ENCODE data around the gene NWD2. TPM values are rescaled to one million over a fixed set of nuclear protein-coding genes. Genes with fewer than 3 reads are reported as not detected.

Gene NWD2
- total and polyA plus RNA-seq, 4 donors = 0.17 TPM; not detected in 3

GRCh38 chr4:37223732-37224131 lies 20.8 kb upstream of the NWD2 start:
- no peaks in the 10 kb centered on the region for H3K4me1 ChIP-seq (ENCODE audit: control insufficient read depth in 5 of 5, insufficient read depth in 5 of 5, low read length in 5 of 5)
- no peak for ATAC-seq (ENCODE audit: insufficient read depth, low FRiP score)
- H3K27ac ChIP-seq (ENCODE audit: low read depth in 1 of 2, low read length in 1 of 2) = no peak overlapping the region
- no peak for TF ChIP-seq CTCF (IDR thresholded peaks at IDR 0.05; ENCODE audit: control extremely low read depth, extremely low read depth)
- H3K27me3 ChIP-seq (ENCODE audit: control insufficient read depth in 3 of 3, insufficient read depth in 3 of 3, low read length in 2 of 3) = peaks cover 0 to 29% (median 14%) of the 10 kb centered on the region in 3 donors
- no peak overlapping the region for H3K4me3 ChIP-seq
- no peaks in the 10 kb centered on the region for H3K36me3 ChIP-seq (ENCODE audit: control insufficient read depth in 4 of 4, insufficient read depth in 4 of 4, low read length in 4 of 4)
- no peak overlapping the region for H3K9ac ChIP-seq (ENCODE audit: insufficient read depth in 1 of 2, low read length in 2 of 2)
- DNase-seq = no peak
- no peaks in the 10 kb centered on the region for H3K9me3 ChIP-seq (ENCODE audit: control insufficient read depth in 4 of 4, insufficient read depth in 3 of 4, low read length in 3 of 4)
- WGBS, 2 donors = 77 to 91% methylated on average over 1 of the region's 1 CpG

DNA sequence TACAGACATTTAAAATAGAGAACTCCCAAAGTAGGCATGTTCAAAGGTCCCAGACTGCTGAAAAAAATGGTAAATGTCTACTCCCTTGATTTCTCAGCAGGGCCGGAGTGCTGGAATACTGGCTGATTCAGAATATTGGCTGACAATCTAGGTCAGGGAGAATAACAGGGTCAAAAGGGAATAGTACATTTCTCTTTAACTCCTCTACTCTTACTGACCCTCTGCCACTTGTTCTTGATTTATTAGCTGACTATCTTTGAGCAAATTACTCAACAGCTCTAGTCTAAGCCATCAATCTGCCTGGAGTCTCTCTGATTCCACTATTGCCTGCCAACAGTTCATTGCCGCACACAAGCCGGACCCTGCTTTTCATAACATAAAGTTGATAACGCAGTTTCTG lies 19.7 kb upstream of the NWD2 start:
- H3K27ac ChIP-seq (ENCODE audit: low read depth in 1 of 2, low read length in 1 of 2) = no peak overlapping the region
- H3K4me1 ChIP-seq (ENCODE audit: control insufficient read depth in 5 of 5, insufficient read depth in 5 of 5, low read length in 5 of 5) = no peaks in the 10 kb centered on the region
- DNase-seq (peak in 2 of 3 donors; percentile 68 to 82), ATAC-seq (ENCODE audit: insufficient read depth, low FRiP score) (peak; percentile 53)
- no peak overlapping the region for H3K9ac ChIP-seq (ENCODE audit: insufficient read depth in 1 of 2, low read length in 2 of 2)
- WGBS, 2 donors = 62 to 83% methylated on average over 4 of the region's 4 CpGs
- H3K4me3 ChIP-seq = no peak overlapping the region
- no peaks in the 10 kb centered on the region for H3K9me3 ChIP-seq (ENCODE audit: control insufficient read depth in 4 of 4, insufficient read depth in 3 of 4, low read length in 3 of 4)
- peaks cover 0 to 26% (median 9%) of the 10 kb centered on the region in 3 donors for H3K27me3 ChIP-seq (ENCODE audit: control insufficient read depth in 3 of 3, insufficient read depth in 3 of 3, low read length in 2 of 3)
- TF ChIP-seq CTCF (IDR thresholded peaks at IDR 0.05; ENCODE audit: control extremely low read depth, extremely low read depth) = no peak
- H3K36me3 ChIP-seq (ENCODE audit: control insufficient read depth in 4 of 4, insufficient read depth in 4 of 4, low read length in 4 of 4) = no peaks in the 10 kb centered on the region

GRCh38 chr4:37225778-37226177 lies 18.8 kb upstream of the NWD2 start:
- H3K36me3 ChIP-seq (ENCODE audit: control insufficient read depth in 4 of 4, insufficient read depth in 4 of 4, low read length in 4 of 4) = no peaks in the 10 kb centered on the region
- no peak for TF ChIP-seq CTCF (IDR thresholded peaks at IDR 0.05; ENCODE audit: control extremely low read depth, extremely low read depth)
- H3K27me3 ChIP-seq (ENCODE audit: control insufficient read depth in 3 of 3, insufficient read depth in 3 of 3, low read length in 2 of 3) = peaks cover 0 to 23% (median 10%) of the 10 kb centered on the region in 3 donors
- no peak overlapping the region for H3K27ac ChIP-seq (ENCODE audit: low read depth in 1 of 2, low read length in 1 of 2)
- 23 to 37% methylated on average over 2 of the region's 2 CpGs for WGBS, 2 donors
- no peak for DNase-seq
- ATAC-seq (ENCODE audit: insufficient read depth, low FRiP score) = no peak
- H3K4me3 ChIP-seq = no peak overlapping the region
- H3K9ac ChIP-seq (ENCODE audit: insufficient read depth in 1 of 2, low read length in 2 of 2) = no peak overlapping the region
- no peaks in the 10 kb centered on the region for H3K9me3 ChIP-seq (ENCODE audit: control insufficient read depth in 4 of 4, insufficient read depth in 3 of 4, low read length in 3 of 4)
- H3K4me1 ChIP-seq (ENCODE audit: control insufficient read depth in 5 of 5, insufficient read depth in 5 of 5, low read length in 5 of 5) = no peaks in the 10 kb centered on the region

- WGBS, 2 donors = 81 to 82% methylated on average over 1 of the region's 1 CpG
Measured at GRCh38 chr4:37232315-37232714, 12.2 kb upstream of the NWD2 start.

More at GRCh38 chr4:37232315-37232714, 12.2 kb upstream of the NWD2 start:
- Histone ChIP-seq H3K9me3 (ENCODE audit: control insufficient read depth in 4 of 4, insufficient read depth in 3 of 4, low read length in 3 of 4) (no peaks in the 10 kb centered on the region), H3K36me3 (ENCODE audit: control insufficient read depth in 4 of 4, insufficient read depth in 4 of 4, low read length in 4 of 4) (no peaks in the 10 kb centered on the region), H3K4me3 (no peak overlapping the region), H3K27ac (ENCODE audit: low read depth in 1 of 2, low read length in 1 of 2) (no peak overlapping the region), H3K4me1 (ENCODE audit: control insufficient read depth in 5 of 5, insufficient read depth in 5 of 5, low read length in 5 of 5) (no peaks in the 10 kb centered on the region), H3K27me3 (ENCODE audit: control insufficient read depth in 3 of 3, insufficient read depth in 3 of 3, low read length in 2 of 3) (peaks cover 0 to 45% (median 29%) of the 10 kb centered on the region in 3 donors), H3K9ac (ENCODE audit: insufficient read depth in 1 of 2, low read length in 2 of 2) (no peak overlapping the region)
- no peak for TF ChIP-seq CTCF (IDR thresholded peaks at IDR 0.05; ENCODE audit: control extremely low read depth, extremely low read depth)
- ATAC-seq (ENCODE audit: insufficient read depth, low FRiP score) (no peak), DNase-seq (no peak)
